HG02870 (cell line): ENCODE results near the gene AKAP13.

Experiments
- ATAC-seq: cut with Tn5 transposase; IDR thresholded peaks from one replicate; pipeline ENCODE4 v1.9.1; 2021; ENCODE audit warnings: mild to moderate bottlenecking, moderate library complexity; ENCODE audit not compliant: unreplicated experiment

Gene AKAP13

GRCh38 chr15:85757939-85758654 lies 377.7 kb downstream of the AKAP13 start:
- ATAC-seq: no peak

DNA sequence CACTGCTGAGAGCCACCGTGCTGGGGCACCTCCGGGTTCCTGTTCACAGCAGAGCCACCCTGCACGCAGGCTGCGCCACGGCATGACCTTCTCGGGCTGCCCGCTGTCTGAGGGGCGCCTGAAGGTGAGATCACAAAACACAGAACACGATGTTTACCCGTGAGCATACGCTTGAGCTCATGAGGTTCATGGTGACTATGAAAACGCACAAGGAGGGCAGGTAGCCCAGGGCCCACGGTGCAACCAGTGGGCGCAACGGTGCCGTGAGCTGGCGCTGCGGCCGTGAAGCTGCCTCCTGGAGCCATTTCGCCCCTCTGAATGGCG lies 378.2 kb downstream of the AKAP13 start:
- ATAC-seq: no peak

DNA sequence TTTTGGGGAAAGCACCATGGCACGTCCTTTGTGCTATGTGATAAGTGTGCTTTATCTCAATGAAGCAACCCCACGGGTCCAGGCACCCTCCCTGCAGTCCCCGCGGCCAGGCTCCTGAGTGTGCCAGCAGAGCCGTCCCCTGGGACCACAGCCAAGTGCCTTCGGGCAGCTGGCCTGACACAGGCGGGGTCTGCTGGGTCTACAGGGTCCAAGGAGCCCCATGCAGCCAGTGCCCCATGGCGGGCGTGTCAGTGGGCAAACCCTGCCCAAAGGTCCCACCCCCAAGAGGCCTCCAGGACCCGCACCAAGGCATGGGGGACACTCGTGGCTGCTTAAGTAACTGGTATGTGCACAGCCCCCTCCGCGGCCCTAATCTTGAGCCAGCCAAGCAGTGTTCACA lies 379.0 kb downstream of the AKAP13 start:
- ATAC-seq: no peak

DNA sequence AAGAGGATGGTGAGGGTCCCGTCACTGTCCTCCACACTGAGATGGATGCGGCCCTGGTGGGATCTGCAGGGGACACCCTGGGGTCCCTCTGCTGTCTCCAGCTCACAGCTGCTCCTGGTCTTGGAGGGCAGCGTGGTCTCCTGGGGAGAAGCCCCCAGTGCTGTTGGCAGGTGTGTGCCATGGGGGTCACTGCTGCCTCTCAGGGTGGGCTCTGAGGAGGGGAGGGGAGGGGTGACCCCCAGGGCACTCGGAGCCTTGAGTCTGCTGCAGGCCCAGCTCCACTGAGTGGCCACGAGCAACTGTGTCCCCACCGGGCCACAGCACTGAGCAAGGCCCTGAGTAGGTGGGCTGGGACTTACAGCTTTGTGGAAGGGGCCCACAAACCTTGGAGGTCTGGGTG lies 379.6 kb downstream of the AKAP13 start:
- no peak for ATAC-seq

DNA sequence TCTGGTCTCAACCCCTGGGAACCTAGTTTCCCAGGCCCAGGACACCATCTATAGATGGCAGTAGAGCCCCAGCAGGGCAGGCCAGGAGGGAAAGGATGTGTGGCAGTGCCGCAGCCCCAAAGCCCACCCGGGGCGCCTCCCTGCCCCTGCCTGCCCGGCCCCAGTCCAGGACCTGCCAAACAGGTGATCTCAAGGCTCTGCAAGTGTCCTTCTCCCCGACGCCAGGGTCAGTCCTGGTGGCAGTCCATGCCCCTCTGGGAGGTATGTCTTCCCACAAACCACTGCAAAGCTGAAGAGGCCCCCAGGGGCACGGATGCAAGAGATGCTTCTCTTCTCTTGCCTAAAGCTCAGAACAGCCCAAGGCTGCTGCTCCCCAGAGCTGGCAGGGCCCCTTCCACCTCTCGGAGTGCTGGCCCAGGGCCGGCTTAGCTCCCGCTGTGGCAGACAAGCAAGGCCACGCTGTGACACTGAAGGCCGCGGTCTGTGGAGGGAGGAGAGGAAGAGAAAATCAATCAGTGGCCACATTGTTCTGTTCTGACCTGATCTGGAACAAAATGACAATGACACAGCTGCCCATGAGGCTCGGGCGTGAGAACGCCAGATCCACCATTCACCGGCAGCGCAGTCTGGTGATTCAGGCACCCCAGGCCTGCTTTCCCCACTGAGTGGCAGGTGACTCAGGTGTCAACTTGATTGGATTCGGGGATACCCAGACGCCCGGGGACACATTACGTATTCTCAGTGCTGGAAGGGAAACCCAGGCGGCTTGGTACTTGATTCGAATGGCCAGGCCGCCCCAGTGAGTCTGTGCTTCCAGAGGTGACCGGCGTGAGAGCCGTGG lies 380.3 kb downstream of the AKAP13 start:
- no peak for ATAC-seq

- ATAC-seq: no peak
Measured at GRCh38 chr15:85761635-85762034, 381.2 kb downstream of the AKAP13 start.

DNA sequence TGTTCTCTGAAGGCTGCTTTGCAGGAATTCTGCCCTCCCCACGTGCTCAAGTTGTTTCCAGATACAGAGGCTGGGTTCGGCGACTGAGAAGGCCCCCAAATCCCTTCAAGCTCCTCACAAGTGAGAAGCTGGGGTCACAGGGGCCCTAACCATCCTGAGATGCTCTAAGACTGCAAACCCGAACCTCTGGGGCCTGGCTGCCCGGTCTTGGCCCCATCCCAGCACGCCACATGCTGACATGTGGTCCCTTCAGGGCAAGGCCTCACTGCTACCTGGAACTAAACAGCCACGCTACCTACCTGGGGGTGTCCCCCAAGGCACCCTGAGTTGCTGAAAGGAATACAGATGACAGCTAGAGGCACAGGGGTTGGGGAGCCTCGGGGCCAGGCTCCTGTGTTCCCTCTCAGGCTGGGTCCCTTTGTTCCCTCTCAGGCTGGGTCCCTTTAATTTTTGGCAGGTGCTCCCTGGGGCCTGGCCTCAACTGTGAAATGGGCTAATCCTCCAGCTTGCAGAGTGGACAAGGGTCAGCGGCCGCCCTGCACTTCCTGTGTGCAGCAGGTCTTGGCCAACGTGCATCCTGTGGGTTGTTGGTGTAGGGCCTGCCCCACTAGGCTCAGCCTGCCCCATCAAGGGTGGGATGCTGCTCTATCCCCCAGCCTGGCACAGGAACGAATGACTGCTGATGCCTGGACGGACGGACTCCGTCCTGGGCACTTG lies 381.8 kb downstream of the AKAP13 start:
- ATAC-seq: no peak

GRCh38 chr15:85762756-85763127 lies 382.3 kb downstream of the AKAP13 start:
- no peak for ATAC-seq

DNA sequence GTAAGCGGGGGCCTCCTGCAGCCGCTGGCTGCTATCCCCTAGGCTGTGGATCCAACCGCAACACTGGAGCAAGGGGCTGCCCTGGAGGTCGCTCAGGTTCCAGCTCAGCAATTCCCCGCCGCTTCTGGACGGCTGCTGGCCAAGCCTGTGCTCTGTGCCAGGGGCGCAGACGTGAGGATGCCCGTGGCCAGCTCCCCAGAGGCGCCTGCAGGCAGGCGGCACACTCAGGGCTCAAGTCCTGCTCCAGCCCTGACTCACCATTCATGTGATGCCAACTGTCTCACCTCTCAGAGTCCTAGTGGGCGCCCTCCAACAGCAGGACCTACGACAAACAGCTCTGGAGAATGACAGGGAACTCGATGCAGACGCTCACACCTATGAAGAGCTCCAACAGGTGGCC lies 382.8 kb downstream of the AKAP13 start:
- ATAC-seq: no peak

DNA sequence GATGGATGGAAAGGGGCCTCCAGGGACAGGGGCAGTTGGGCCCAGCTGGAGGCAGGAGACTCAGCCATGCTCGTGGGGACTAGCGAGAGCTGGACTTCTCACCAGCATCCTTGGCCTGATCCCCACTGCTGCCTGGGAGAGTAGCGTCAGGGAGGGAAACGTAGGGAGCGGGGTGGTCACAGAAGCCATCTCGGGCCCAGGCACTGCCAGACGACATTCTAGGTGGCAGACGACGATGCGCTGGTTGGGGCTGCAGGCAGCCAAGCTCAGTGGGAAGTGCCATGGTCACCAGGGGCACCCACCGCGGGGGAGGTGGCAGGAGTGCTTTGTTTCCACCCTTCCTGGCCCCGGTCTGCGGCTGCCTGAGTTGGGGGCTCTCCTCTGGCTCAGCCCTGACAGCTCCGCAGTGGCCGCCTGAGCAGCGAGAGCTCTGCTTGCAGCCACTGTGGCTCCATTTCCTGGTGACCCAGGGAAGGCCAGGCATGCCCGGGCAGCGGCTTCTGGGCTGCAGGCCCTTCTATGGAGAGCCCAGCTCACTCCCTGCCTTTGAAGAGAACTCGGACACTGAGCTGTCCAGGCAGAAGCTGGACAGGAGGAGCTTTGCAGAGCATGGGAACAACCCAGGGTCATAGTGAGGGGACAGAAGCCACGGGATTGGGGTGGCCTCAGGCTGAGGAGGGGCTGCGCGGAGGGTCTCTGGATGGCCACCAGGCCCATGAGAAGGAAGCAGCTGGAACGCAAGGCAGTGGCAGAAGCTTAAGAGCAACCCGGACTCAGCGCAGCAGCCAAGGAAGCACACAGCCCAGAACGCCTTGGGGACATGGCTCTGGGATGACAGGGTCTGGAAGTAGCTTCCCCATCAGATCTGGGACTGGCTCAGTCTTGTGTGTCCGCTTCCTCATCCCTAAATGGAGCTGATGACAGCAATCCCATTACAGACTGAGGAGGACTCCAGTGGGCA lies 383.6 kb downstream of the AKAP13 start:
- no peak for ATAC-seq

DNA sequence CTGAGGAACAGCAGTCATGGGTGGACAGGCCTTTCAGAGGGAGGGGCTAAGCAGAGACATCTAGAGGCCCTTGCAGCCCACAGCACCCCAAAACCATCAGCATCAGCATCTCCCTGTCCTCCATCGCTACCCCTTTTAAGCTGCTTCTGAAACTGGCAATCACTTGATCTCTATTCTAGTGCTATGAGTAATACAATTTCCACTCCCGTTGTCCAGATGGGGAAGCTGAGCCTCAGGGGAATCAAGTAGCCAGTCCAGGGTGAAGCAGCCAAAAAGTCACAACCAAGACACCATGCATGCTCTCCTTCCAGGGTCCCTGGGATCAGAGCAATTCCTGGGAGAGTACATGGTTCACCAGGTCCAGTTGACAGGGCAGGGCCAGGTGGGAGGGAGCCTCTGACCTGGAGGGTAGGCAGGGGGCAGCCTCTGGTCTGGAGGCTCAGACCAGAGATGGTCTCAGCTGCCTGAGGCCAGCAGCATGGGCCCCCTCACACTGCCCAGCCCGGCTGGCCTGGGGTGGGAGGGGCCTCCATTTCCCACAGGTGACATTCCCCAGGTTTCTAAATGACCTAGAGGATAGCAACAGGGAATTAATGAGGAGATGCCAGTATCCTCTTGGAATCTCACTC lies 384.4 kb downstream of the AKAP13 start:
- ATAC-seq: no peak

GRCh38 chr15:85766001-85766831 lies 385.8 kb downstream of the AKAP13 start:
- no peak for ATAC-seq

GRCh38 chr15:85767785-85768529 lies 387.6 kb downstream of the AKAP13 start:
- ATAC-seq: no peak

DNA sequence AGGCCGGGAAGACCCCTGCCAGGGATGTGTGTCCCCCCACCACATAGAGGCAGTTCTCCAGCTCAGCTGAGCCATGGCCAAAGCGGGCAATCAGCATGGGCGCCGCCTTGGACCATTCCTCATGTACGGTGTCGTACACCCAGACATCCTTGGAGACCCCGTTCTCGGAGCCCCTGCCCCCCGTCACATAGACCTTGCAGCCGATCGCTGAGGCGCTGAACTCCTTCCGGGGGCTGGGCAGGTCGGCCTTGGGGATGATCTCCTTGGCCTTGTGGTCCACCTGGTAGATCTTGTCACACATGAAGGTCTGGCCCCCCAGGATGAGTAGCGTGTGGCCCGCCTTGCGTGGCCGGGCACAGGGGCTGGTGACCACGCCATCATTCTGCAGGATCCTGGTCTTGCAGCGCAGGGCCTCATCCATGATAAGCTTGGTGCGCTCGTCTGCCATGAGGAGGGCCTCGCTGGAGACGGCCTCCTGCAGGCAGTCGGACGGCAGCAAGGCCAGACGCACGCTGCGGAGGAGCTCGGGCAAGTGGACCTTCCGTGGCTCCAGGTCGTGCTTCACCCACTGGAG lies 388.3 kb downstream of the AKAP13 start:
- ATAC-seq: no peak

- no peak for ATAC-seq
Measured at GRCh38 chr15:85769182-85769900, 388.9 kb downstream of the AKAP13 start.

DNA sequence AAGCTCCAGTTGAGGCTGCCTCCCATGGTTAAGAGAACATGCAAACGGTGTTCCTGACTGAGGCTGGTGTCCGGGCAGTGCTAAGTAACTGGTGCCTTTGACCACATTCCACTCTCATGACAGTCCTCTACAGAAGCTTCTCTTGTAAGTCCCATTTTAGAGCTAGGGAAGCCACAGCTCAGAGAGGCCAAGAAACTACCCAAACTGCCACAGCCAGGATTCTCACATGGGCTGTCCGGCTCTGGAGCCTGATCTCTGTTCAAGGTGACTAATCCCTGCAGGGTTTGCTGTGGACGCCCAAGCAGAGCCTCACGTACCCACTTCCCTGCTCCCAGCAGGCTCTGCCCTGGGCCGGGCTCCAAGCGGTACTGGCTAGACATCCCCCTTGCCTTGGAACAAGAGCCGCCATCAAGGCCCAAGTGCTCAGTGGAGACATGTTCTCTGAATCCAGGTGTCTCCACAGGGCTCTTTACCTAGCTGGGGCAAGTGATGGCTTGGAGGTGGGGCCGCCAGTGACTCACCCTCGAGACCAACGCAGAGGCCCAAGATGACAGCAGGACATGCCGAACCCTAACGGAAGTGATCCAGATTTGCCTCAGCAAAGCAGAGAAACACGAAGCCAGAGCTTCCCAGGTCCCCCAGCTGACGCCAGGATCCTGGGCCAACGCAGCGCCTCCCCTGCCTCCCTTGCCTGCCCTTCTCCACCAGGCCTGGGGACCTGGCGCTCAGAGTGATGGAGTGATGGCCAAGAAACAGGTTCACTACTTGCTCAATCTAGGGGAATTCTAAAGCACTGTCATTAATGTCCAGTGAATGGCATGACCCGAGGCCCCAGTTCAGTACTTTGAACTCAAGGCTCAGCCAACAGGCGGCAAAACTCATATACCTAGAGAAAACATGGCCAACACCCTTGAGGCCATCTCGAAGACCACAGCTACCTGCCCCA lies 390.0 kb downstream of the AKAP13 start:
- no peak for ATAC-seq

- ATAC-seq: no peak
Measured at GRCh38 chr15:85771271-85771670, 390.9 kb downstream of the AKAP13 start.
